Medulla oblongata (tissue), 1 donor: Measurements from ENCODE around the gene FDX2.
"Not testable (repeated sequence)": the region's sequence is repeated elsewhere in the genome, so short reads cannot be mapped to it uniquely, and the experiment has no call there.

ENCODE experiments used
- DNase-seq: peaks from one replicate; pipeline ENCODE4 v3.0.0-alpha.2; 2015; ENCODE audit errors: extremely low spot score

Gene FDX2

GRCh38 chr19:10315335-10316214, at the start of gene FDX2:
FDX2 (minus strand) TSS chr19:10316015; CDS start chr19:10315996, 19 bp downstream.
- peak; percentile 85 for DNase-seq

DNA sequence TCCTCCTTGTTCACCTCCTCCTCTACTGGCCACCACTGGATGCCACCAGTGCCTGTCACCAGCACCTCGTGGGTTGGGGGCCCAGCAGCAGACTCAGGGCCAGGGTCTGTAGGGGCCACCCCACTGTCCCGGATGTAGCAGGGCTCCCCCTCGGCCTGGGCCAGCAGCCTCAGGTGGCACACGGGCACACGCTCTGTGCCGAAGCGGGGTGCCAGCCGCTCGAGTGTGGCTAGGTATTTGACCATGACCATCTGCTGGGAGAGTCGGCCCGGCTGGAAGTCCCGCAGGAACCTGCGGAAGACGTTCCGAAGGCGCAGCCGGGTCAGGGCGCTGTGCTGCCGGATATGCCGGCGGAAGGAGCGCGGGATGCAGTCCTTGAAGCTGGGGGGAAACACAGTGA, 49.7 kb upstream of the FDX2 start:
- no peak for DNase-seq

- DNase-seq, result peak; percentile 66
Measured at GRCh38 chr19:10364644-10365043, 48.8 kb upstream of the FDX2 start.

DNA sequence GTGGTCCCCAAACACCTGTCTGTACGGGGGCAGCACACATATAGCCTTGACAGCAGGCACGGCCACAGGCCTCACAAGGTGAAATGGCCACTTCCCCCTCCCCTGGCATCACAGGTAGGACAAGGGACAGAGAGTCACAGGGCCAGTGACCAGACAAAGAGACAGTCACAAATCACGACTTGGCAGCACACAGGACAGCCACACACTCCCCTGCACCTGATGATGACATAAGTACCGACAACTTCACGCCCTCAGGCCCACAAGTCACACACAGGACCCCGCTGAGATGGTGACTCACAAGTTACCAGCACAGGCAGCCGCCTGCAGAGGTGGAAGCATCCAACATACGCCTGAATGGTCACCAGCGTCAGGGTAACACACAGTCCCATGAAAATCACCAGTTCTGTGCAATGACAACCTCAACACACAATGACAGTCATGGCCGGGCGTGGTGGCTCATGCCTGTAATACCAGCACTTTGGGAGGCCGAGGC, 48.0 kb upstream of the FDX2 start:
- no peak for DNase-seq

- no peak for DNase-seq
Measured at GRCh38 chr19:10362259-10362658, 46.4 kb upstream of the FDX2 start.

GRCh38 chr19:10361569-10362011, 45.8 kb upstream of the FDX2 start:
- no peak for DNase-seq

- no peak for DNase-seq
Measured at GRCh38 chr19:10356431-10356830, 40.6 kb upstream of the FDX2 start.

GRCh38 chr19:10353793-10354391, 38.1 kb upstream of the FDX2 start:
- DNase-seq, result no peak

DNA sequence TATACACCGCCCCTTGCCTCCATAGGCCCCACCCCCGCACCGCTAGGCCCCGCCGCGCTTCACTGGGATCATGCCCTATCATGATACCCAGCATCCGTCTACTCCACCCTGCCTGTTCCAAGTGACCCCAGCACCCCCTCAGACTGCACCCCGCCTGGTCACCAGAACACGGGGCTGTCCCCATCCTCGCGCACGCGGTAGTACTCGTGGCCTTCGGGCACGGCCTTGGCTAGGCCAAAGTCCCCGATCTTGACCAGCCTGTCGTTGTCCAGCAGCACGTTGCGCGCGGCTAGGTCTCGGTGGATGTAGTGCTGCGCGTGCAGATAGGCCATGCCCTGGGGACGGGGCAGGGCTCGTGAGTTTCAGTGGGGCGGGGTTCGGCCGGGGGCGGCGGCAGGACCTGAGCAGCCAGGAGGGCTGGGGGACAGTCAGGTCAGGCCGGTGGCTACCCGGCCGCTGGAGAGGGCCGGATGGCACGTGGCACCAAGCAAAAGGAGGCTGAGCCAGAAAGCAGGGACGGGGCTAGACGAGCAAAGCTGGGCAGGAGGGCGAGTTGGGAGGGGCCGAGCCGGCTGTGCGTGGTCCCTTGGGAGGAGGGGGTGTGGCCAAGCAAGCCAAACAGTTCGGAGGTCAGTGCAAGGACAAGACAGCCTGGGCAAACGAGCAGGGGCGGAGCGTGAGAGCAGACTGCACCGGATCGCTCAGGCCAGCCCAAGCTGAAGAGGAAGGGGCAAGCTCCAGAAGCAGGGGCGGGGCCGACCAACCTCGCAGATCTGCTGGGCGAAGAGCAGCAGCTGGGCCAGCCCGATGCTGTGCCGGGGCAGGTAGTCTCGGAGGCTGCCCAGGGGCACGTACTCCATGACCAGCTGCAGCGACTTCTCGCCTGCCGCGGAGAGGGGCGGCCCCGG, 37.2 kb upstream of the FDX2 start:
- no peak for DNase-seq

DNA sequence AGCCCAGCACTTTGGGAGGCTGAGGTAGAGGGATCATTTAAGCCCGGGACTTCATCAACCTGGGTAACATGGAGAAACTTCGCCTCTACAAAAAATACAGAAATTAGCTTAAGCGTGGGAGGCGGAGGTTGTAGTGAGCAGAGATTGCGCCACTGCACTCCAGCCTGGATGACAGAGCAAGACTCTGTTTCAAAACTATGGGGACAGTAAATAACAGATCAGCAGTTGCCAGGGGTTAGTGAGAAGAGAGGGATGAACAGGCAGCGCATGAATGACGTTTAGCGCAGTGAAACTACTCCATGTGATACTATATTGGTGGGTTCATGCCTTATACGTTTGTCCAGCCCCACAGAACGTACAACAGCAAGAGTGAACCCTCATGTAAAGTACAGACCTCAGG, 30.7 kb upstream of the FDX2 start:
- peak; percentile 27 for DNase-seq

DNA sequence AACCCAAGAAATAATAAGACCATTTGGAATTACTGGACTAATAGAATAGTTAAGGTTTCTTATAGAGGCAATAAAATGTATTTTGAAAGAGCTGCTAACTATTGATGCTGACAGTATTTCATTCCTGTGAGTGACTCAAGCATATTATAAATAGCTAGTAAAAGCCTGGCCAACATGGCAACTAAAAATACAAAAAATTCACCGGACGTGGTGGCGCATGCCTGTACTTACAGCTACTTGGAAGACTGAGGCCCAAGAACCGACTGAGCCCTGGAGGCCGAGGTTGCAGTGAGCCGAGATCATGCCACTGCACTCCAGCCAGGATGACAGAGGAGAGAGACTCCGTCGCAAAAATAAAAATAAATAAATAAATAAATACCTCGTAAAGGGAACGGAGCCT, 29.0 kb upstream of the FDX2 start:
- DNase-seq, result no peak

- DNase-seq, result no peak
Measured at GRCh38 chr19:10343495-10343894, 27.7 kb upstream of the FDX2 start.

DNA sequence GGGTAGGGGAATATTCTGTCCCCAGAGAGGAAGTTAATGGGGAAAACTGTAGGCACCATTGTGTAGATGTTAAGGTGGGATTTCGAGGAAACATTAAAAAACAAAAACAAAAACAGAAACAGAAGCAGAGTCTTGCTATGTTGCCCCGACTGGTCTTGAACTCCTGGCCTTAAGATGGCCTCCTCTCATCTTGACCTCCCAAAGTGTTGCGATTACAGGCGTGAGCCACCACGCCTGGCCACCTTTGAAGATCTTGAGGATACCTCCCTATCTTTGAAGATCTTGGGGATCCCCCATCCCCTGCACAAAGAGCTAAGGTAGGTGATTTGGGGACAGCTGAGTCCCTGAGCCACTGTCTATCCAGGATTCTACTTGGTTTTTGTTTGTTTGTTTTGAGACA, 24.2 kb upstream of the FDX2 start:
- no peak for DNase-seq

DNA sequence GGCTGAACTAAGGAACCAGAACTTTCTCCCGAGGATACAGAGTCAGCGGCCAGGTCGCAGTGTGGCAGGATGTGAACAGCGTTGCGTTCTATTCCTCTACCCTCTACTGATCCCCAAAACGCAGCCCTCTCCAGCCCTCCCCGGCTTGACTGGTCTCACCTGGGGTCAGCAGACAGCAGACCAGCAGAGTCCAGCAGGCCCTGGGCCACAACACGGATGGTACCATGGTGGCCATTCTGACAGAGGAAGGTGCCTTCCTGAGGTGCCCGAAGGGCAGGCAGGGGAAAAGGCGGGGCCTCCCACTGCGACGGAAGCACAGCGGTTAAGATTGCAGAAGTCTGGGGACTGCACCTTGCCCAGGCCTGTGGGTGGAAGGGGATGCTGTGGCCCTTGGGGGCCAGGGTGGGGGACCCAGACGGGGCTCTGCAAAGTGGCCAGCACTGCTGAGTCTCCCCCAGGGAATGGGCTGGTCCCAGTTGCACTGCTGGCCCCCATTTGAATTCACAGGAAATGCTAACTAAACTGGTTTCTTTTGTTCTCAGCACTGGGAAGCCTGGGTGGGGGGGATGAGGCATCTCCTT, 23.7 kb upstream of the FDX2 start, which contains the start of gene ICAM3:
Gene ICAM3, minus strand, starts transcription at position 245 of the 581 bp plus-strand sequence. Its CDS starts 10 bp downstream, at position 235.
- no peak for DNase-seq

DNA sequence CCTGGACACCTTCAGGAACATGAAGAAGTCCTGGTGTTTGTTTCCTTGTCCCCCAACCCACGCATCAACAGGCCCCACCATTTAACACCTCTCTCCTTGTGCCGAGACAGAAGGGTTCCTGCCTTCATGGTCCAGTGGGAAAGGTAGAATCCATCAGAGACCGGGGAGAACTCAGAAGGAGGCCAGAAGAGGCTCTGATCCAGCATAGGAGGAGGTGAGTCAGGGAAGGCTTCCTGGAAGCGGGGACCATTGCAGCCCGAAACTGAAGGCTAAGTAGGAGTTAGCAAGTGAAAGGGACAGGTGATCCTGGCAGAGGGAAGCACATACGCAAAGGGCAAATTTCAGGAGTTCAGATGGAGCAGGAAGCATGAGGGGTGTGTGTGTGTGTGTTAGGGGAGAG, 23.1 kb upstream of the FDX2 start:
- no peak for DNase-seq

DNA sequence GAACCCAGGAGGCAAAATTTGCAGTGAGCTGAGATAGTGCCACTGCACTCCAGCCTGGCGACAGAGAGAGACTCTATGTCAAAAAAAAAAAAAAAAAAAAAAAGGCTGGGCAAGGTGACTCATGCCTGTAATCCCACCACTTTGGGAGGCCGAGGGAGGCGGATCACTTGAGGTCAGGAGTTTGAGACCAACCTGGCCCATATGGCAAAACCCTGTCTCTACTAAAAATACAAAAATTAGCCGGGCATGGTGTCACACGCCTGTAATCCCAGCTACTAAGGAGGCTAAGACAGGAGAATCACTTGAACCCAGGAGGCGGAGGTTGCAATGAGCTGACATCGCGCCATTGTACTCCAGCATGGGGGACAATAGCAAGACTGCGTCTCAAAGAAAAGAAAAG, 20.9 kb upstream of the FDX2 start:
- DNase-seq, result not testable (repeated sequence)

GRCh38 chr19:10335352-10335985, 19.7 kb upstream of the FDX2 start:
- peak; percentile 14 for DNase-seq

- peak; percentile 70 for DNase-seq
Measured at GRCh38 chr19:10334588-10335351, 19.0 kb upstream of the FDX2 start.

GRCh38 chr19:10333758-10334587, 18.2 kb upstream of the FDX2 start:
- DNase-seq, result no peak
